HCT116 (cell line): ENCODE measurements around the gene ATP1B3. TPM values are rescaled to one million over a fixed set of nuclear protein-coding genes. Genes with fewer than 3 reads are reported as not detected.

ENCODE experiments used
- total RNA-seq: library from RNA; stranded (reverse); gene quantifications from one replicate; pipeline ENCODE4 v1.2.1, GENCODE V29; 2021; ENCODE audit not compliant: unreplicated experiment

ATP1B3 gene
- total RNA-seq, 1 experiment from 2014 or later, result 147 TPM

Other genes starting within 250 kb of the ATP1B3 start
- gene RNF7, start 138.3 kb upstream of the ATP1B3 start, total RNA-seq, result 82.3 TPM
- not detected for gene GRK7, start 113.2 kb upstream of the ATP1B3 start, total RNA-seq